Heart right ventricle (tissue), 16 donors: ENCODE data around the gene TRABD. TPM values are rescaled to one million over a fixed set of nuclear protein-coding genes. Genes with fewer than 3 reads are reported as not detected.

Experiments used
- ATAC-seq, 8 donors: fragments of 200-7000 bp; cut with Tn5 transposase; one replicate each; pipeline ENCODE4 v1.9.1; 2020; ENCODE audit warnings: mild to moderate bottlenecking in 8 of 8, moderate library complexity in 8 of 8, moderate number of reproducible peaks in 1 of 8
- DNase-seq, 2 donors: peaks; one replicate each; pipeline ENCODE4 v3.0.0-alpha.2; 2020
- H3K27ac ChIP-seq, 10 donors: fragments of 200-600 bp; sonication (generic) in 2 of 10; one replicate each; pipeline versions ENCODE4 v1.5.0 to v1.8.0; 2020 to 2022; ENCODE audit warnings: mild to moderate bottlenecking in 3 of 10
- H3K27me3 ChIP-seq, 7 donors: fragments of 200-600 bp; one replicate each; pipeline ENCODE4 v1.8.0; 2021 to 2022; ENCODE audit warnings: mild to moderate bottlenecking in 2 of 7
- H3K36me3 ChIP-seq, 9 donors: fragments of 200-600 bp; sonication (generic) in 1 of 9; one replicate each; pipeline versions ENCODE4 v1.5.0 to v1.8.0; 2020 to 2022; ENCODE audit warnings: mild to moderate bottlenecking in 2 of 9
- H3K4me1 ChIP-seq, 9 donors: fragments of 200-600 bp; sonication (generic) in 1 of 9; one replicate each; pipeline versions ENCODE4 v1.5.0 to v1.8.0; 2020 to 2022; ENCODE audit warnings: mild to moderate bottlenecking in 4 of 9
- H3K4me3 ChIP-seq, 10 donors: fragments of 200-600 bp; sonication (generic) in 2 of 10; one replicate each; pipeline versions ENCODE4 v1.5.0 to v1.8.0; 2020 to 2022; ENCODE audit warnings: mild to moderate bottlenecking in 7 of 10, moderate library complexity in 2 of 10
- H3K9me3 ChIP-seq, 11 donors: fragments of 200-600 bp in 10 of 11; sonication (generic) in 2 of 11; one replicate each; pipeline versions ENCODE4 v1.5.0 to v1.8.0; 2013 to 2022; ENCODE audit warnings: mild to moderate bottlenecking in 2 of 11, control low read depth in 1 of 11, moderate library complexity in 1 of 11
- CTCF ChIP-seq, 9 donors: fragments of 200-600 bp; sonication (generic) in 2 of 9; IDR thresholded peaks; one replicate each; pipeline versions ENCODE4 v1.5.0 to v1.8.0; 2021 to 2022; ENCODE audit warnings: antibody characterized with exemption in 9 of 9, mild to moderate bottlenecking in 5 of 9, moderate library complexity in 1 of 9
- WGBS, 2 donors: extraction: QIAGEN DNeasy Blood & Tissue Kit; methylation state at CpG; one replicate each; pipeline ENCODE4 v1.1.7; 2013; ENCODE audit warnings: inconsistent platforms in 1 of 2; 5-methylcytosine and 5-hydroxymethylcytosine counted together
- intact Hi-C, 10 donors: fragments of 100-400 bp; cut with DNase I; formaldehyde crosslinking; loops; one replicate each; pipeline versions ENCODE4 v1.11.1 to v1.14.2; 2022
- polyA plus RNA-seq, 2 donors: library from polyadenylated mRNA; stranded (reverse); fragments of 200-250 nt; gene quantifications; one replicate each; pipeline ENCODE4 v1.2.3, GENCODE V29; 2013
- total RNA-seq, 10 donors: library from RNA; stranded (reverse); fragmentation: NEBNext Ultra II Directional in 3 of 10; extraction: Animal tissue kit (Norgen Biotek cat#: 25700) in 3 of 10; gene quantifications; one replicate each; pipeline versions ENCODE4 v1.2.1 to v1.2.4, GENCODE V29; 2021 to 2023
- donor health status: Arrhythmogenic right ventricular cardiomyopathy.
- donor health status: ischemic (EF 13 %, LVEDD 7.1; RV severe dilation, severe dysfunction).
- donor health status: healthy with polysubstance abuse.
- donor health status: DM: no; HTN: yes; CAD: no.
- donor health status: DM: no; HTN: no; CAD: no.
- donor health status: ischemic (EF 25% LVEDD 6.9; RV normal size, moderate dysfunction).
- donor health status: ischemic (EF 25% LVEDD 5.7; RV mildly dilated, moderate dysfunction).
- donor health status: healthy.
- donor health status: DM: yes; HTN: yes; CAD: no.
- donor health status: Ischemic cardiomyopathy.
- donor health status: ischemic (EF 35%, LVEDD 5.7; RV mildly dilated, moderate dysfunction).
- donor health status: nonischemic (EF 11% LVEDD 7.7; RV severe dilation, severe dysfunction).
- donor health status: DM: yes; HTN: yes; CAD: no.
- donor health status: PGD.
- donor health status: ischemic (EF 29% LVEDD 5.4; RV normal size, mild dysfunction).
- donor health status: nonischemic (EF 23%, LVEDD 6.1; RV moderate dilation, normal function).

Gene TRABD
- total and polyA plus RNA-seq, 12 donors = 13.6 to 40.8 (median 19.0) TPM

- no peak overlapping the region for H3K27ac ChIP-seq
- WGBS, 2 donors = 27 to 28% methylated on average over 11 of the region's 11 CpGs
- no peak for DNase-seq
- no peak for ATAC-seq
- H3K27me3 ChIP-seq = peaks cover 0 to 42% (median 27%) of the 10 kb centered on the region in 7 donors
- intact Hi-C loops = no loop called here
- no peaks in the 10 kb centered on the region for H3K9me3 ChIP-seq
- no peak for TF ChIP-seq CTCF (IDR thresholded peaks at IDR 0.05)
- peaks cover 0 to 7% (median 0%) of the 10 kb centered on the region in 9 donors for H3K4me1 ChIP-seq
- H3K4me3 ChIP-seq = no peak overlapping the region
- H3K36me3 ChIP-seq = no peaks in the 10 kb centered on the region
Observed at GRCh38 chr22:50141891-50142363, 43.8 kb upstream of the TRABD start.

- H3K27ac ChIP-seq = no peak overlapping the region
Observed at GRCh38 chr22:50143096-50143495, 42.6 kb upstream of the TRABD start.

DNA sequence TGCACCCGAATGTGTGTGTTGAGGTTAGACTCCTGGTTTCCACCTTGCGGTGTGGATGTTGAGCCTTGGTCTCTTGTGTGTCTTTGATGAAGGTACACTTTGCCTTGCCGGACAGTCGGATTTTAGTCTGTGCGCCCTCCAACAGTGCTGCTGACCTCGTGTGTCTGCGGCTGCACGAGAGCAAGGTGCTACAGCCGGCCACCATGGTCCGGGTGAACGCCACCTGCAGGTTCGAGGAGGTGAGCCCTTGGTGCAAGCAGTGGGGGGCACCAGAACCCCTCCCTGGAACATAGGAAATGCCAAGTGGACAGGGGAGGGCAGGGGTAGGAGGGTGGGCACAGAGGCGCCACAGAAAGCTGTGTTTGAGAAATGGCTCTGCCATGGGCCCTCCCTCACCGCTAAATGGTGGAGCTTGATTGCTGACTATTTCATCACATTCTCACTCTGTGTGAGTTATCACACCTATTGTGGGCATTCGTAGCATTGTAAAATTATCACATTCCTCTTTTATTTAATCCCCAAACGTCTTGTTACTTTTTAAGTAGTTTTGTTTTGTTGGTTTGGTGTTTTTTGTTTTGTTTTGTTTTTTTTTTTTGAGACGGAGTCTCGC, 41.6 kb upstream of the TRABD start:
- no peak for ATAC-seq
- no peaks in the 10 kb centered on the region for H3K9me3 ChIP-seq
- intact Hi-C loops = no loop called here
- no peaks in the 10 kb centered on the region for H3K36me3 ChIP-seq
- peaks cover 0 to 16% (median 0%) of the 10 kb centered on the region in 9 donors for H3K4me1 ChIP-seq
- no peak overlapping the region for H3K4me3 ChIP-seq
- peaks cover 0 to 42% (median 27%) of the 10 kb centered on the region in 7 donors for H3K27me3 ChIP-seq
- WGBS, 2 donors = 85 to 87% methylated on average over 18 of the region's 18 CpGs
- TF ChIP-seq CTCF (IDR thresholded peaks at IDR 0.05) = no peak
- no peak overlapping the region for H3K27ac ChIP-seq
- DNase-seq = no peak

More at GRCh38 chr22:50143096-50143495, 42.6 kb upstream of the TRABD start:
- intact Hi-C loops = no loop called here
- H3K4me1 ChIP-seq = peaks cover 0 to 12% (median 0%) of the 10 kb centered on the region in 9 donors
- H3K4me3 ChIP-seq = no peak overlapping the region
- WGBS, 2 donors = 76 to 78% methylated on average over 7 of the region's 7 CpGs
- no peak for ATAC-seq
- H3K36me3 ChIP-seq = no peaks in the 10 kb centered on the region
- H3K9me3 ChIP-seq = no peaks in the 10 kb centered on the region
- H3K27me3 ChIP-seq = peaks cover 0 to 42% (median 27%) of the 10 kb centered on the region in 7 donors
- no peak for DNase-seq
- no peak for TF ChIP-seq CTCF (IDR thresholded peaks at IDR 0.05)

DNA sequence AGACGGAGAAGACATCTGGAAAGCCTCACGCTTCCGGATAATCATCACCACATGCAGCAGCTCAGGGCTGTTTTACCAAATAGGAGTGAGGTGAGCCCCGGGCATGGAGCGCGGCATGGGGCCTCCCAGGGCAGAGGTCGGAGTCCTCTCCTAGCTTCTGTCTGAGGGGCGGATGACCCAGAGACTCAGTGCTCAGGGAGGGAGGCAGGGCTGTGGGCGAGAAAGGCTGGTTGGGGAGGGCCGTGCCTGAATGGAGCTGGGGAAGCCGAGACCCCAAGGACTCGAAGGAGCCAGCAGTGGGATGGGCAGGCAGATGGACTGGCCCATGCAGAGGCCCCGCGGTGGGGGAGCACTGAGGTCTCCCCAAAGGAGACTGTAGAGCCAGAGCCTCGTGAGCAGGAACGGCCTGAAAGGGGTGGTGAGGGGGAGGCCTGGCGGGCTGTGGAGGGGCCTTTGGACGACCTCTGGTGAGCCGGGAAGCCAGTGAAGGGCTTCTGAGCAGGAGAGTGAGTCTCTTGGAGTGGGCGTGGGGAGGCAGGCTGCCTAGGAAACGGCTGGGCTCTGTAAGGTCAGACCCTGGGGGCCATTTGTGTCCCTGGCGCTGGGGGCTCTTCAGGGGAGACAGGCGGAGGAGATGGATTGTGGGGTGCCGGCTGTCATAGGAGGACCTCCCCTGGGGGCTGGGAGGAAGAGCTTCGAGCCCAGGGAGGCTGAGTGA, 39.8 kb upstream of the TRABD start:
- H3K27ac ChIP-seq = no peak overlapping the region
- TF ChIP-seq CTCF (IDR thresholded peaks at IDR 0.05) = no peak
- WGBS, 2 donors = 55 to 59% methylated on average over 25 of the region's 25 CpGs
- peaks cover 0 to 20% (median 0%) of the 10 kb centered on the region in 9 donors for H3K4me1 ChIP-seq
- H3K9me3 ChIP-seq = no peaks in the 10 kb centered on the region
- intact Hi-C loops = loop anchor here in 4 of 10 donors (1.0 to 5.0 kb wide), 4 partner anchors 64 to 69 kb away; no protein-coding TSS in a partner anchor
- H3K27me3 ChIP-seq = peaks cover 0 to 41% (median 25%) of the 10 kb centered on the region in 7 donors
- no peaks in the 10 kb centered on the region for H3K36me3 ChIP-seq
- ATAC-seq = peak in 1 of 8 donors; percentile 10
- no peak overlapping the region for H3K4me3 ChIP-seq
- DNase-seq = no peak
